ENCODE data around the gene TYW1.
"Not testable (repeated sequence)": the region's sequence is repeated elsewhere in the genome, so short reads cannot be mapped to it uniquely, and the experiment has no call there.

The TYW1 gene

GRCh38 chr7:67236216-67236615 lies 239.6 kb downstream of the TYW1 start:
- H3K4me3 ChIP-seq (ENCODE audit: low read depth, low read length), result not testable (repeated sequence)

- not testable (repeated sequence) for H3K4me3 ChIP-seq (ENCODE audit: low read depth, low read length)
These were observed 246.2 kb downstream of the TYW1 start for GRCh38 chr7:67242871-67243270.

GRCh38 chr7:67248364-67248763 lies 251.7 kb downstream of the TYW1 start:
- not testable (repeated sequence) for H3K4me3 ChIP-seq (ENCODE audit: low read depth, low read length)

GRCh38 chr7:67251986-67252558 lies 255.4 kb downstream of the TYW1 start:
- H3K4me3 ChIP-seq (ENCODE audit: low read depth, low read length), result no peak overlapping the region
- no peak for TF ChIP-seq CTCF (IDR thresholded peaks at IDR 0.05; ENCODE audit: borderline replicate concordance, insufficient read depth, low read depth, low read length)

- not testable (repeated sequence) for H3K4me3 ChIP-seq (ENCODE audit: low read depth, low read length)
These were observed 258.4 kb downstream of the TYW1 start for GRCh38 chr7:67255076-67255475.

GRCh38 chr7:67257779-67258178 lies 261.1 kb downstream of the TYW1 start:
- not testable (repeated sequence) for H3K4me3 ChIP-seq (ENCODE audit: low read depth, low read length)

GRCh38 chr7:67259363-67259762 lies 262.7 kb downstream of the TYW1 start:
- not testable (repeated sequence) for H3K4me3 ChIP-seq (ENCODE audit: low read depth, low read length)

GRCh38 chr7:67260166-67260586 lies 263.5 kb downstream of the TYW1 start:
- H3K4me3 ChIP-seq (ENCODE audit: low read depth, low read length), result not testable (repeated sequence)

- not testable (repeated sequence) for H3K4me3 ChIP-seq (ENCODE audit: low read depth, low read length)
These were observed 267.4 kb downstream of the TYW1 start for GRCh38 chr7:67264000-67264399.

- H3K4me3 ChIP-seq (ENCODE audit: low read depth, low read length), result not testable (repeated sequence)
These were observed 269.4 kb downstream of the TYW1 start for GRCh38 chr7:67266070-67266469.

GRCh38 chr7:67267914-67268313 lies 271.3 kb downstream of the TYW1 start:
- TF ChIP-seq CTCF (IDR thresholded peaks at IDR 0.05; ENCODE audit: borderline replicate concordance, insufficient read depth, low read depth, low read length), result no peak
- H3K4me3 ChIP-seq (ENCODE audit: low read depth, low read length), result no peak overlapping the region

GRCh38 chr7:67269916-67270315 lies 273.3 kb downstream of the TYW1 start:
- H3K4me3 ChIP-seq (ENCODE audit: low read depth, low read length), result not testable (repeated sequence)
